SKM-1 treated with dmso at 0.1 percent for 144 hours (cell line): ENCODE measurements around the gene PCDH12.

ENCODE experiments used
- DNase-seq: peaks from one replicate; lab custom pipeline; 2025; ENCODE audit not compliant: unreplicated experiment; lab: John Stamatoyannopoulos, UW

PCDH12 gene

DNA sequence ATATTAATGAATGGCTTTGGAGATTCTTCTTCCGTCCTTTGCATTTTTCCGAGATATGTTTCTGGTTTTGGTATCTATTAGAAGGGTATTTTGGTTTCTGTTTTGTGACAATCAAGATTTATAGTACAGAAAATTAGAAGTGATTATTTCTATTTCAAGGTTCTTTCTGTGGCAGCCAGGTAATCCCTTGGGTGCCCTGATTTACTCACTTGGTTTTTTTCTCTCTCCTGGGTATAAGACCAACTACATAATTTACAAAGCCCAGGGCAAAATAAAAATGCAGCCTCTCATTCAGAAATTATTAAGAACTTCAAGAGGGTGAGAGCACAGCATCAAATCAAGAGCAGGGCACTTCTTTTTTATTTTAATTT, 8.9 kb upstream of the PCDH12 start:
- no peak for DNase-seq

DNA sequence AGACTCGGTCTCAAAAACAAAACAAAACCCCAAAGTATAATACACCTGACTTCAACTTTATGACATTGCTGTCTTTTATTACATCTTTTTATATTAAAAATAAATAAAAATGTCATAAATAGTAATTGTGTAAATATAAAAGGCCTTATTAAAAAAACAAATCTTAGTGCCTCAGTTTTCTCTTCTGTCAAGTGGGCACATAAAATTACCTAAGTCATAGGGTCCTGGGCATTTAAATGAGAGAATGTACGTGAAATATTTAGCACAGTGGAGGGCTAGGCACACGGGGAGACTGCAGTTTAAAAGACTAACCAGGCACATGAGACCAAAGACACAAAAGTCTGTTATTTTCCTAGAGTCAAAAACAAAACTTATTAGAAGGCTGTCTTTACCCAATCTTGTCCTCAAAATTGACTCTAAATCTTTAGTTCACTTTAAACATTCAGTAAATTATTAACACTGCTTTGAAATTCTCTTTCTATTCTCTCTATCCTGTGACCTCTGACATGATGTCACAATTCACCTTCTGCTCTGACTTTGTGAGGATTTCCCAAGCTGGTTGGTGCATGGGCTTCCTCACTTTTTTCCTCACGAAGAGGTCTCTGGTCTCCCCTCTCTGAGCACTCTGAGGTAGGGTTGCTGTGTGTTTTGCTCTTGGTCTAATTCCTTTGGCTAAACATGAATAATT, 8.4 kb upstream of the PCDH12 start:
- no peak for DNase-seq

DNA sequence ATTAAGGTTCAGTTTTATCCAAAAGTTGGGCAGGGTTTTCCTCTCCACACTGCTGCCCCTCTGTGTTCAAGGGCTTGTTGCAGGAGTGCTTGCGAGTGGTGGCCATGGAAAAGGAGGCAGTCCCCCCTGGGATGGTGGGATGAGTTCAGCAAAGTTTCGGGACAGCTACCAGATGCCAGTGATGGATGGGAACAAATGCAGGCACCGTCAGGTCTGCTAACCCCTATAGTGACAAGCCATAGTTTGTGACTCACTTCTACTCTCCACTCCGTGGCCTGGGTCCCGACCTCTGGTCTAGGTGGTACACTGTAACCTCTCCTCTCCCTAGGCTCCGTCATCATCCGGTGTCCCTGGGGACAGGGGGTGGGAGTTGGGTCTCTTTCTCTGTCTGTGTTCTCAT, 7.1 kb upstream of the PCDH12 start:
- DNase-seq: no peak

GRCh38 chr5:141963701-141964100, 5.7 kb upstream of the PCDH12 start:
- DNase-seq: no peak

DNA sequence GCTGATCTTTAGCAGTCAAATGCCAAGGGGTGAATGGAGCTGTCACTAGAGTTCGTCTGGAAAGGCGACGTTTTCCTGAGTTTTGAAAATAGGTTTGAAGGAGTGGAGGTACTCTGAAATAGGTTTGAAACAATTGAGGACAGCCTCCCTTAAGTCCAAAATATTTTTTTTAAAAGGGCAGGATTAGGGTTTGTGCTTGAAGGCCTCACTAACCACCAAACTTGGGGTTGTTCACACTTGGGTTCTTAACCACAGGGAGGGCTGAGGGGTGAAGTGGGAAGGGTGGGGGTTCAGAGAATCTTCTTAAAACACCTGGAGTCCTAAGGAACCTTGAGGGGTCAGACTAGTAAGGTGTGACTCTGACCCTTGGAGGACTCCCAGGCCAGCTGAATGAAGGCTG, 3.5 kb upstream of the PCDH12 start:
- DNase-seq: no peak

- peak; percentile 96 for DNase-seq
Observed at GRCh38 chr5:141960449-141961323, 2.7 kb upstream of the PCDH12 start.

DNA sequence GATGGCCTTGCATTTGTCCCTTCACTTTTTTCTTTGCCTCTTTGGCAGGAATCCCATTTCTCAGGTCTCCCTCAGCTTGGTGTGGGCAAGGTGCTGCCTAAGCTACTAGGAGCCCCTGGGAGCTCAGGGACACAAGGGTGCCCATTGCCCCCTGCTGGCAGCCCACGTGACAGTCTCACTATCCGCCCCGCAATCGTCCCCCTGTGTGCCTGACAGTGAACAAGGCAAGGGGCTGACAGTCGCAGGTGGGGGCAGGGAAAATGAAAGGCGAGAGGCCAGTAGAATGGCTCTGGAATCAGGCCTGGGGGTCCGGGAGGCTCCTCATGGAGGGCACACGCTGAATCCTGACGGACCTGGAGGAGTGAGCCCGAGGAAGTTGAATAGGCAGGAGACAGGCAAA, 2.0 kb upstream of the PCDH12 start:
- no peak for DNase-seq

DNA sequence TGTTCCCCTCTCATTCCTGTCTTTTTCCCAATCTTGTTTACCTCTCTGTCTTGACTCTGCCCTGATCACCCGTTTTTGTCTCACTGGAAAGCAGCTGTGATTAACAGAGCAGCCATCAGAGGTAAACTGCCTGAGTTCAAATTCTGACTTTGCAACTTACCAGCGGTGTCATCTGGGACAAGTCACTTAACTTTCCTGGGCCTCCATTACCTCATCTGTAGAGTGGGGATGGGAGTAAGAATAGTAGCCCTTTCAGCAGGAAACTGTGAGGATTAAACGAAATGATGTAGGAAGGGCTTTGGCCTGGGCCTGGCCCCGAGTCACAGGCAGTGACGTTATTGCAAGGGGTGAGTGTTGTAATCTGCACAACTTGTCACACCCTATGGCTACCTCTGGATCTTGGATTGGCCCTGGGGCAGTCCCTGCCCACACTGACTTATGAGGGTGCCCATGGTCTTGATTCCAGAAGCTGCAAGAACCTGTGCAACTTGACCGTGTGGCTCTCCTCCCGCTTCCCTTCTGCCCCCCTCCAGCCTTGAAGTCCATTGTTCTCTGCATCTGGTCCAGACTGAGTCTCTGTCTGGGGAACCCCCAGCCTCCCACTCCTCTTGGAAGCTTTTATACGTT, 657 bp upstream of the PCDH12 start:
- DNase-seq: no peak

- peak; percentile 48 for DNase-seq
Observed at GRCh38 chr5:141957367-141957996, 520 bp downstream of the PCDH12 start.

DNA sequence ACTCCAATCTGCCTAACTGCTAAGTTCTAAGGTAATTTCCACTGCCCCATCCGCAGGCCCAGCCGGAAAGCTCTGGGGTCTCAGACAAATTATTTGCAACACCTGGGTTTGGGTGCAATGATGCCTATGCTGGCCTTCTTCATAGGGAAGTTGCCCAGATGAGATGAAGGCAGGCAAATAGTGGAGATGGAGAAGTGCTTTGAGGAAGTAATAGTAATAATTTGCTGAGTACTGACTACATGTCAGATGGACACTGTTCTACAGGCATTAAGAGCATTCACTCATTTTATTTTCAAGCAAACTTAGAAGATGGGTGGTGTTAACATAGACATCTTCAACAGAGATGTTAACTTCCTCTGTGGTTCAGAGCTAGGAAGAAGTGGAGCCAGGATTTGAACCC, 3.8 kb downstream of the PCDH12 start:
- peak; percentile 82 for DNase-seq

DNA sequence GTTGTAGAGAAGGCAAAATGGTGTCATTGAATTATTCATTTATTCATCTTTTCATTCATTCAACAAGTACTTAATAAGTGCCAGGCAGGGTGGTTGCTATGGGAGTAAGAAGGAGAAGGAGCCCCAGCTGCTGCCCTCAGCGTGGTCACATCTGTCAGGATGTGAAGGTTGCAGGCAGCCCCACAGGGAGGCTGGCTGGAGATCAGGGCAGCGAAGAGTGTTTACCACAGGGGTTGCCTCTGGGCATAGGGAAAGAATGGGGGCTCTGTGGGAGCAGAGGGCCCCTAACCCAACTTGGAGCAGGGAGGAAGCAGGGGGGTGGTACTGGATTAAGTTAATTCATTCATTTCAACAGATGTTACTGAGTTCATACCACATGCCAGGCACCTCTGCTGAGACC, 6.0 kb downstream of the PCDH12 start:
- no peak for DNase-seq

DNA sequence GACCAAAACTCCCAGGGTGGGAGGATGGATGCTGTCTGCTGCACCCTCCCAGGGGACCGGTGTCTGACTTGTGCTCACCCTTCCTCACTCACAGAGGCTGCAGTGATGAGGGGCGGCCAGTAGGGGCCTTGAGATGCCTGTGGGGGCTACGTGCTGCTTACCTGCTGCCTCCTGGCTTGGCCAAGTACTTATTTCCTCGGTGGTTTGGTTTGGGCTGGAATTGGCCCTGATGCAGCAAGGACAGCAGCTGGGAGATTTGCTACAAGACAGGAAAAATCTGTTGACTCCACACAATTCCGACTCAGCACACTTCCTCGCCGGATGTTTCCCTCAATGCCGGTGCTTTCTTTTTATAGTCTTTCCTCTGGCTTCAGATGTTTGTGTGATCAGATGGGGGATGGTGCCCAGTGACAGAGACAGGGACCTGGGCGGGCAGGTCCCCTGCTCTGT, 6.6 kb downstream of the PCDH12 start:
- DNase-seq: no peak

GRCh38 chr5:141950207-141951005, 7.6 kb downstream of the PCDH12 start:
- no peak for DNase-seq

- no peak for DNase-seq
Observed at GRCh38 chr5:141949511-141949910, 8.5 kb downstream of the PCDH12 start.

- no peak for DNase-seq
Observed at GRCh38 chr5:141948812-141949211, 9.2 kb downstream of the PCDH12 start.

GRCh38 chr5:141947316-141947715, 10.7 kb downstream of the PCDH12 start:
- DNase-seq: no peak

DNA sequence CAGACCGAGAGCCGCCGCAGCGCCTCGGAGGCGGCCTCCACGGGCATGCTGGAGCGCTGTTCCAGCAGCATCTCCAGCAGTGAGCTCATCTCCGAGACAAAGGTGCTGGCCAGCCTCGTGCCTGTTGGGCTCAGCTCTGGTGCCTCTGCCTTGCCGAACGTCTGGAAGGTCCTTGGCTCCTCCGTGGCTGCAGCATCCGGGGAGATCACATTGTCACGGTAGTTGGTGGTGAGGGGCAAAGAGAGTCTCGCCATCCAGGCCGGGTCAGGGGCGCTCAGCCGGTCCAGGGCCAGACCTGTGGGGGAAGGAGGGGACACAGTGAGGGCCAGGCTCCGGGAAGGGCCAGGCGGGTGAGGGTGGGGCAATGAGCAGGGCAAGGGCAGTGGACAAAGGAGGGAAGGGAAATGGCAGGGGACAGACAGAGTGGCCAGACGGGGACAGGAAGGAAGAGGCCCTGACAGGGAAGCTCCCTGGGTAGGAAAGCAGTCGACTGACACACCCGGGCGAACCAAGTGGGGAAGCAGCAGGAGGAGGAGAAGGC, 12.4 kb downstream of the PCDH12 start:
- peak; percentile 27 for DNase-seq

DNA sequence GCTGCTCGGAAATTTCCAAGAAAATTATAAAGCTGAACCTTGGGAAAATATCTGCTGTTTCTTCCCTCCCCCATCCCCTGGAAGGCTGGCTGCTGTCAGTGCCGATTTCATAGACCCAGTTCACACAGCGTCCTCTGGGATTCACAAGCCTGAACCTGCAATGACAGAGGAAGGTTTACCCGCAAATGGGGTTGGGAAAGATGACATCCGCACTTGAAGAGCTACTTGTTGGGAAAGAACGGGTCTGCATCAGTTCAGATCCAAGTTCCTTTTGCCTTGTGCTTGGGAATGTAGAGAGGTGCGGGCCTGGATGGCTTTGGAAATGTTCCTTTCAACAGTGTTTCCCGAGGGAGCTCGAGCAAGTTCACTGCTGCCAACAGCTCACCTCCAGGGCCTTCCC, 13.9 kb downstream of the PCDH12 start:
- DNase-seq: no peak

DNA sequence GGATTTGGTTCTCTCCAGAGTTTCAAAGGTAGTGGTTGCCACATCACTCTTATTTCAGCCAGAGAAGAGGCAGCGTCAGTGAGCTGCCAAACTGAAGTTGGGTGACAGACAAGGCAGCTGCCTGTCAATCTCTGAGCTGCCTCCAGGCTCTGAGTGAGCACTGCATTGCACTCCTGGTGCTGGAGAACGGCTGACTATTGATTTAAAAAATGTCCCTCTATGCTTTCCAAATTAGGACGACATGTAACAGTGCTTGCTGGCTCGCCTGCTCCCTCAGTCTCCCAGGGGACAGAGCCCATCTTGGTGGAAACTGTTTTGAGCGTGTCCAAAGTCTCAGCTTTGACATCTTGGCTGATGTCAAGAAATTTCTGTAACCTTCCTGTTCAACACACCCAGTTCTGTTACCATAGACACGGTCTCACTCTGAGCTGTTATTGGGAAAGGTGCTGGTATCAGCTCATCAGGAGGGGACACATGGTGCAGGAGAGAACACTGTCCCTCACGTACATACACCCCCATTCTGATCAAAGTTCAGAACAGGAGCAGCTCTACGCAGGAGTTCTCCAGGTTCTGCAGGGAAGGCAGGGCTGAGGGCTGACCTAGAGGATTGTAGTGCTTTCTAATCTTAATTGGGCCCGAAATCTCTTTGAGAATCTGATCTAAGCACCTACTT, 15.7 kb downstream of the PCDH12 start:
- DNase-seq: no peak

GRCh38 chr5:141941779-141942178, 16.2 kb downstream of the PCDH12 start:
- DNase-seq: no peak
